Neural cell (in vitro differentiated cells): Measurements from ENCODE around the gene PAIP1. TPM values are rescaled to one million over a fixed set of nuclear protein-coding genes. Genes with fewer than 3 reads are reported as not detected.

Source experiments
- H2AFZ ChIP-seq: fragments of 200-600, 300-800 bp; sonication (generic), shearing (Covaris generic); 2 replicates; pipeline ENCODE4 v1.6.0; 2014; ENCODE audit warnings: low read depth, mild to moderate bottlenecking, antibody characterized with exemption, low read length, moderate library complexity
- H3F3A ChIP-seq: fragments of 200-600 bp; shearing (Covaris generic); 2 replicates; pipeline ENCODE4 v1.6.1; 2016; ENCODE audit warnings: mild to moderate bottlenecking, moderate library complexity, mixed read lengths, antibody characterized with exemption, low read length; ENCODE audit not compliant: insufficient read depth, poor library complexity, severe bottlenecking
- H3K27ac ChIP-seq: fragments of 200-600, 300-800 bp; sonication (generic), shearing (Covaris generic); 2 replicates; pipeline ENCODE4 v1.5.1; 2014; ENCODE audit warnings: mild to moderate bottlenecking, low read length, moderate library complexity
- H3K27me3 ChIP-seq: fragments of 300-800, 200-600 bp; sonication (generic), shearing (Covaris generic); 2 replicates; pipeline ENCODE4 v1.6.0; 2014; ENCODE audit warnings: mild to moderate bottlenecking, low read depth, low read length, moderate library complexity; ENCODE audit not compliant: insufficient read depth
- H3K36me3 ChIP-seq: fragments of 300-800, 200-600 bp; sonication (generic), shearing (Covaris generic); 2 replicates; pipeline ENCODE4 v1.5.1; 2014; ENCODE audit warnings: mild to moderate bottlenecking, antibody characterized with exemption, low read length, moderate library complexity; ENCODE audit not compliant: insufficient read depth
- H3K4me2 ChIP-seq: fragments of 300-800, 200-600 bp; sonication (generic), shearing (Covaris generic); 2 replicates; pipeline ENCODE4 v1.6.0; 2014; ENCODE audit warnings: mild to moderate bottlenecking, low read length
- H3K4me3 ChIP-seq: fragments of 300-800, 200-600 bp; sonication (generic), shearing (Covaris generic); 2 replicates; pipeline ENCODE4 v1.5.1; 2014; ENCODE audit warnings: mild to moderate bottlenecking, low read length, moderate library complexity
- H3K79me2 ChIP-seq: fragments of 200-600 bp; shearing (Covaris generic); replicated peaks from 2 replicates; pipeline ENCODE4 v1.6.0; 2014; ENCODE audit warnings: mild to moderate bottlenecking, low read length, moderate library complexity; ENCODE audit not compliant: insufficient read depth
- H3K9ac ChIP-seq: fragments of 300-800, 200-600 bp; sonication (generic), shearing (Covaris generic); 2 replicates; pipeline ENCODE4 v1.6.1; 2016; ENCODE audit warnings: mild to moderate bottlenecking, low read length, mixed read lengths
- H3K9me2 ChIP-seq: fragments of 200-600 bp; shearing (Covaris generic); 2 replicates; pipeline ENCODE4 v1.6.1; 2016; ENCODE audit warnings: mild to moderate bottlenecking, low read length, mixed read lengths; ENCODE audit not compliant: insufficient read depth
- H3K9me3 ChIP-seq: fragments of 200-600, 300-800 bp; sonication (generic), shearing (Covaris generic); 2 replicates; pipeline ENCODE4 v1.6.1; 2016; ENCODE audit warnings: mild to moderate bottlenecking, mixed run types, low read length, moderate library complexity, mixed read lengths
- H4K20me1 ChIP-seq: fragments of 200-600 bp; shearing (Covaris generic); 2 replicates; pipeline ENCODE4 v1.6.1; 2016; ENCODE audit warnings: mild to moderate bottlenecking, mixed run types; ENCODE audit not compliant: insufficient read depth
- CTCF ChIP-seq: fragments of 450-650 bp; IDR thresholded peaks from 2 replicates; pipeline ENCODE4 v1.5.1; 2014; ENCODE audit warnings: antibody characterized with exemption, mild to moderate bottlenecking, moderate library complexity; ENCODE audit not compliant: poor library complexity, severe bottlenecking
- EP300 ChIP-seq: fragments of 450-650 bp; conservative IDR thresholded peaks from 2 replicates; pipeline ENCODE4 v1.6.1; 2014; ENCODE audit warnings: antibody characterized with exemption, mild to moderate bottlenecking, moderate library complexity; ENCODE audit not compliant: poor library complexity, severe bottlenecking
- EZH2 ChIP-seq: fragments of 200-600, 300-800 bp; shearing (Covaris generic), sonication (generic); IDR thresholded peaks from 2 replicates; pipeline ENCODE4 v1.6.1; 2014; ENCODE audit warnings: antibody characterized with exemption, low read length, borderline replicate concordance, mild to moderate bottlenecking; ENCODE audit not compliant: insufficient read depth, poor library complexity, severe bottlenecking
- MXI1 ChIP-seq: fragments of 450-650 bp; conservative IDR thresholded peaks from 2 replicates; pipeline ENCODE4 v1.6.1; 2014; ENCODE audit warnings: antibody characterized with exemption, mild to moderate bottlenecking; ENCODE audit not compliant: poor library complexity, severe bottlenecking
- POLR2AphosphoS5 ChIP-seq: IDR thresholded peaks from 2 replicates; pipeline ENCODE4 v1.6.1; 2012
- RAD21 ChIP-seq: fragments of 450-650 bp; conservative IDR thresholded peaks from 2 replicates; pipeline ENCODE4 v1.6.1; 2014; ENCODE audit warnings: antibody characterized with exemption, mild to moderate bottlenecking, moderate library complexity
- REST ChIP-seq: IDR thresholded peaks from 2 replicates; pipeline ENCODE4 v1.6.1; 2012; ENCODE audit warnings: borderline replicate concordance
- SMC3 ChIP-seq: fragments of 450-650 bp; conservative IDR thresholded peaks from 2 replicates; pipeline ENCODE4 v1.6.1; 2014; ENCODE audit warnings: antibody characterized with exemption, mild to moderate bottlenecking, moderate library complexity; ENCODE audit not compliant: poor library complexity
- TAF1 ChIP-seq: IDR thresholded peaks from 2 replicates; pipeline ENCODE4 v1.6.1; 2012; ENCODE audit warnings: low read depth
- polyA plus RNA-seq: library from polyadenylated mRNA; depleted of rRNA; stranded (reverse); fragments of >200 nt; gene quantifications from 2 replicates; pipeline ENCODE4 v1.2.3, GENCODE V29; 2014

Gene PAIP1
- polyA plus RNA-seq, 1 donor from 2014 or later, result 276 TPM

DNA sequence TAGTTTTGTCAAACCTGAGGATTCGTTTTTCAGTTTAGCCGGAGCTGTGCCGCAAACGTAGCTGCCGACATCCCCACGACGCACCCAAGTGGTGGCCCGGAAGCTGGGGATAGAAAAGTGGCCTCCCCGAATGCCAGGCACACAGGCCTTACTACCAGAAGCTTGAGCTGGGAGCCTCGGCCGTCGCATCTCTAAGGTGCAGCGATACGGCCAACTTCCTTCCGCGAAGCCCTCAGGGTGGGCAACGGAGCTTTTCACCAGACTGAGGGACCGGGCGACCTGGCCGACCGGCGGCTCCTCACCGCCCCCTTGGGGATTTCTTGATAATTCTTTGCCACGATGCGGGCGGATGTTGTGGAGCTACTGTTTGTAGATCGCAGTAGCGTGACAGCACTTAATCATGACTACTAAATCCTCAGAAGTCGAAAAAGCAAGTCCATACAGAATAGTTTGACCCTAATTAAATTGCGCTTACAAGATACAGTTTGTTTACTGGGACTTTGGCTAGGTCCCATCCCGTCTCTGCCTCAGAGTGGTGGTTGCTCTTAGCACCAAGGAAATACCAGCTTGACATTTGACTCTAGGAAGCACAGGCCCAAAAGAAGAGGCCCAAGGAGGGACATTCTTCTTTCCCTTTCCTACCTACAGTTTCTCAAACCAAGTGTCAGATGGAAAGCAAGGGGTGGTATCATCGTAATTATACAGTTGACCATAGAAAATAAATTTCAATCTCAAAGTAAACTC is 72.6 kb downstream of the PAIP1 start:
- Histone ChIP-seq H4K20me1 (no peaks in the 10 kb centered on the region), H3K9me3 (no peaks in the 10 kb centered on the region), H3F3A (no peaks in the 10 kb centered on the region), H3K9me2 (no peaks in the 10 kb centered on the region), H3K27ac (peak overlapping the region; percentile 71), H3K4me3 (peak overlapping the region; percentile 89), H3K79me2 (peaks cover 11% of the 10 kb centered on the region), H2AFZ (peak overlapping the region; percentile 91), H3K9ac (peak overlapping the region; percentile 71), H3K36me3 (no peaks in the 10 kb centered on the region), H3K27me3 (no peaks in the 10 kb centered on the region), H3K4me2 (peak overlapping the region; percentile 73)
- TF ChIP-seq TAF1 (peak; percentile 16), CTCF (peak; percentile 81), POLR2AphosphoS5 (no peak), MXI1 (no peak), EZH2 (no peak), EP300 (no peak), REST (peak; percentile 48), SMC3 (peak; percentile 64), RAD21 (peak; percentile 67)

DNA sequence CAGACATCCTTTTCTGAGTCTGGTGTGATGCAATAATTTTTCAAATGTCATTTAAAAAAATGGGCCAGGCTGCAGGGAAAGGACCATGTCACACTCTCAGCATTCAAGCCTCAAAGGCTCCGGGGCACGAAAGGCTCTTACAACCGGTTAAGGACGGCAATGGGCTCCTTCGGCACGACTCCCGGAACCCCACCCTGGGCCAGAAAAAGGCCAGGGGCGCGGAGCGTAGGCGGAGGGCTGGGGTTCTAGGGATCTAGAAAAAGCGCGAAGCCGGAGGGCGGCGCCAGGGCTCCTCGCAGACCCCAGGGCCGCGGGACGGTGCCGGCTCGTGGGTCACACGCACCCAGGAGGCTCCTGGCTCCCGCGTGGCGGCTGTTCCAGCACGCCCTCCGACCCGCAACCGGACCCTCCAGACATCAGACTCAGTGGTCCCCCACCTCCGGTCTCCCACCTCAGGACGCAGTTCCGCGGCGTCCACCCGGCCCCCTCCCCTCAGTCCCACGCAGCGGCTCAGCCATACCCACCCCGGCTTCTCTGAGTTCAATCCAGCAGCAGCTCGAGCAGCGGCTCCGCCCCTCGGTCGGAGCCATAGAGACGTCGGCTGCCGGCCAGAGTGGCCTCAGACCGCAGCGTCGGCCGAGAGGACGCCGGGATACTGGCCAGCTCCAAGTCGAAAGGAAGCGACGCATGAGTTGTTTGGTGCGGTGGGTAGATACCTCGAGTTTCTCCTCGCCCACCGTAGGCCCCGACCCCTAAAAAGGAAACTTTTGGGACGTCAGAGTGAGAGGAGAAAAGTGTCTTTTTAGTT is 73.4 kb downstream of the PAIP1 start, which contains the start of gene TMEM267:
TSS of gene TMEM267 (minus strand) at position 568 of the 808 bp plus-strand sequence. CDS start 29,896 bp downstream, outside the sequence.
- Histone ChIP-seq H3F3A (no peaks in the 10 kb centered on the region), H3K36me3 (no peaks in the 10 kb centered on the region), H3K9ac (peak within 1 kb of the TSS; percentile 71), H3K9me3 (no peaks in the 10 kb centered on the region), H3K4me2 (peak within 1 kb of the TSS; percentile 73), H2AFZ (peak within 1 kb of the TSS; percentile 91), H3K79me2 (peaks cover 11% of the 10 kb centered on the region), H3K4me3 (peak within 1 kb of the TSS; percentile 89), H3K9me2 (no peaks in the 10 kb centered on the region), H3K27ac (peak within 1 kb of the TSS; percentile 71), H3K27me3 (no peaks in the 10 kb centered on the region), H4K20me1 (no peaks in the 10 kb centered on the region)
- TF ChIP-seq MXI1 (peak; percentile 84), EP300 (no peak), TAF1 (peak; percentile 26), RAD21 (no peak), SMC3 (no peak), CTCF (no peak), REST (peak; percentile 69), EZH2 (no peak), POLR2AphosphoS5 (peak; percentile 43)
